GM19395 (cell line): ENCODE data around the gene POFUT2.
"Not testable (repeated sequence)": the region's sequence is repeated elsewhere in the genome, so short reads cannot be mapped to it uniquely, and the experiment has no call there.

ENCODE experiments used
- ATAC-seq: cut with Tn5 transposase; IDR thresholded peaks from one replicate; pipeline ENCODE4 v1.9.1; 2021; ENCODE audit warnings: mild to moderate bottlenecking, moderate library complexity; ENCODE audit not compliant: unreplicated experiment

The POFUT2 gene

GRCh38 chr21:45326169-45326851 is 38.6 kb upstream of the POFUT2 start:
- ATAC-seq, result no peak

DNA sequence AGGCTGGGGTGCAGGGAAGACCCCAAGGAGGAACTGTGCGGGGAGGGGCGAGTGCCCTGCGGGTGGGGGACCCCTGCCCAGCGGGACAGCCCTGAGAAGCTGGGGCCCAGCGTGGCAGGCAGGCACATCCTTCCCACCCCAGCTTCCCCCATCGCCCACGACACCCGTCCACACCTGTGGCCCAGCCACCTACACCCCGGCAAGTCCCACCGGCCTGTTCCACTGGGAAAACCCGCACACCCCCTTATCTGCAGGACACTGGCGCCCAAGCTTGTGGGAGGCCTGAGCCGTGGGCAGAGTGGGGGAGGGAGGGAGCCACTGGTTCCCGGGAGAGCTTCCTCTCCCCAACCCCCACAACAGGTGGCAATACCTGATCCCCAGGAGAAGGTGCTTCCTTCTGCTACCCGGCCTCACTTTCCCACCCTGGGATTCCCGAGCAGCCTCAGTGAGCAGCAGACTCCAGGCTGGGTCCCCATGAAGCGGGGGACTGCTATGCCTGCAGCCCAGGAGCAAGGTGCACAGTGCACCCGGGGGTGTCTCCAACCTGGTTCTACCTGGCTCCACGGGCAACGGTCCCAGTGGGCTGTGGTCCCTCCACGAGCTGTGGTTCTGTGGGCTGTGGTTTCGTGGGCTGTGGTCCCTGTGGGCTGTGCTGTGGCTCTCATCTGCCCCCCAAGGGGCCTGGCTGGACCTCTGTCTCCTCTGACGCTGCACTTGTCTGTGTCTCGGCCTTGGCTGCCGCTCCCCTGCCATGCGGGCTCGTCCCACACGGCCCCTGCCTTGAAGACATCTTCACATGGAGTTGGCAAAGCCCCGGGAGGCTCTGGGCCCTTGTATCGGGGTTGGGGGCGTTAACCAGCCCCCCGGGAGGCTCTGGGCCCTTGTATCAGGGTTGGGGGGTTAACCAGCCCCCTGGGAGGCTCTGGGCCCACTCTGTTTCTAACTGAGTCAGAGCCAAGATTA is 37.8 kb upstream of the POFUT2 start:
- ATAC-seq, result no peak

GRCh38 chr21:45324489-45325205 is 37.0 kb upstream of the POFUT2 start:
- ATAC-seq, result no peak

- ATAC-seq, result no peak
Measured at GRCh38 chr21:45323487-45324311, 36.0 kb upstream of the POFUT2 start.

GRCh38 chr21:45322960-45323461 is 35.3 kb upstream of the POFUT2 start:
- no peak for ATAC-seq

DNA sequence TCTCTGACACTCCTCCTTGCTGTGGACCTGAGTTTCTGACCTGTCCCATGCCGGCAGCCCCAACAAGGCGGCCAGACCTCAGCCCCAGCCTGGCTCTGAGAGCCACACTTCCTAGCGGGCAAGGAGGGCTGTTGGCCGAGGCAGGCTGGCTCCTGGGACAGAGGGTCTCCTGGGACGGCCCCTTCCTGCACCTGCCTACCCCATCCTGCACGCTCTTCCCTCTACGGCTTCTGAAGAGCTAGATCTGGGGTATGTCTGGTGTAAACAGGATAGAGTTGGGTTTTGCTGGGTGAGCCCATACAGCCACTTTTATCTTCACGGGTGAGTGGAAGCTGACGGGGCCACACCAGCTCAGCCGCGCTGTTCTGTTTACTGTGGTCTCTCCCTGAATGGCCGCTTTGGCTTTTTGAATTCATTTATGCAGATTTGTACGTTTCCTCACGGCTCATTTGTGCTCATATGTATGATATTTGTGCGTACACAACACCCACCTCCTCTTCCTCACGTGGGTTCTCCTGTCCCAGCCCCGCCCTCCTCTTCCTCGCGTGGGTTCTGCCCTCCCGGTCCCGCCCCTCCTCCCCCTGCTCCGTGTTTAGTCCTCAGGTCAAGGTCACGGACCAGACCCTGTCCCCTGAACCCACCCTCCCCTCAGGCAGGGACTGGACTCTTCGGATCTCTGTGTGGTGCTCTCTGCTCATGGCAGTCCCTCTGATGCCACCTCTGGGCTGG is 34.7 kb upstream of the POFUT2 start:
- no peak for ATAC-seq

- ATAC-seq, result no peak
Measured at GRCh38 chr21:45320261-45321025, 32.7 kb upstream of the POFUT2 start.

DNA sequence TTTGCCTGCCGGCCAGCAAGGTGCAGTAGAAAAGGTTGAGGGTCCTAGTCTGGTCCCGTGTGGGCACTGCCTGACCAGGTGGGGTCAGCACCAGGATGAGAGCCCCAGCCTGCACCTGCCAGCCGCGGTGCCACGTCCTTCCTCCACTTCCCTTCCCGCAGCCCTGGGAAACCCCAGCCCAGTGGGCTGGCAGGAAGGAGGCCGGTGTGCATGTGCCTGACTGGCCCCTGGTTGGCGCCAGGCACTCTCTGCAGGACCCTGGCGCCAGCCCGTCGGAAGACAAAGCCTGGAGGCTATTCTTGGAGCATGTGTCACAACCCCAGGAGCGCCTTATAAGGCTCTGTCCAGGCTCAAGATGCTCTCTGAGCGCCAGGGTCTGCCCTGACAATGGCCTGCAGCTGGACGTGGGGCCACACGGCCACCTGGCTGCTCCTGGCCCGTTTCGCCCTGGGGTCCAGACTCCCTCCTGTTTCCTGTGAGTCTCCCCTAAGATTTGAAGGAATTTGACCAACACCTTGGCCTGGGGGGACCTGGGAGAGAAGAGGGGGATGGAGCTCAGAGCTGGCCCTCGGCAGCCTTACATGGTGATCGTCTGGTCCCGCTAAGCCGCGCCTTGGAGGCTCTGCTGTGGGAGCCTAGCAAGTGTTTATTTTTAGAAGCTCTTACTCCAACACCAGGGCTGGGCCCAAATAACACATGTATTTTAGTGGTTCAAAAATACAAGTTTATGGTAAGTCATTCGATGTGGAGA is 31.9 kb upstream of the POFUT2 start:
- no peak for ATAC-seq

DNA sequence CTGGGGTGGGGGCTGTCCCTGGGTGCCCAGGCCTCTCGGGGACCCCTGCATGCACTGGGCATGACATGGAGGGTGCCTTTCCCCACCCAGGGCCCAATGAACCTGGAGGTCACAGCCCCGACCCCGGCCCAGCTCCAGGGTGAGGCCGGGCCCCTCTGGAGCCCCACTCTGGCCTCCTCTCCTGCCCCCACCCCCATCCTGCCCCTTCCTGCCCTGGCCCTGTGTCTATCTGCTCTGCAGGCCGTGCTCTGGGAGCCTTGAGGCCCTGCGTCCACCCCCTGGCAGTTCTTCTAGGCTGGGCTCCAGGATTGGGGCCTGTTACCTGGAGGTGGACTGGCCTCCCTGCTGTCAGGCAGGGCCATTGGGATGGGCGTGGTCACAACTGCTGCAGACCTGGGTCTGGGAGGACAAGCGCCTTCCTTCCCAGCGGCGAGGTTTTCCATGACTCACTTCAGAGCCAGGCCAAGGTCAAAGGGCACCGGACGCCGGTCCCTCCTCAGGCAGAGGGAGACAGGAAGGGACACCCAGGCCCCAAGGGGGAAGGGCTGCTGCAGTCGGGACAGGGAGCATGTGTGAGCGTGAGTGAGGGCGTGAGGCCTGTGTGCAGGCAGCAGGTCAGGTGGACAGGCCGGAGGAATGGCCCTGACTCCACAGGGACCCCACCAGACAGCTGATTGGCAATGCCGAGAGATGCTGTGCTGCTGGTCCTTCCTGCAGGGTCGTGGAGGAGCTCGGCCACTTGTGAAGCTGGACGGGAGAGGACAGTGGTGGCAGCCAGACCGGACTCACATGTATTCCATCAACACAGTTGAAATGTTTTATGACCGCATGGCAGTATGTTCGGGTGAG is 31.1 kb upstream of the POFUT2 start:
- no peak for ATAC-seq

GRCh38 chr21:45318146-45318555 is 30.5 kb upstream of the POFUT2 start:
- no peak for ATAC-seq

GRCh38 chr21:45317398-45318145 is 29.9 kb upstream of the POFUT2 start:
- ATAC-seq, result no peak

GRCh38 chr21:45316871-45317397 is 29.2 kb upstream of the POFUT2 start:
- no peak for ATAC-seq

- ATAC-seq, result not testable (repeated sequence)
Measured at GRCh38 chr21:45315676-45316470, 28.2 kb upstream of the POFUT2 start.

GRCh38 chr21:45313682-45314081 is 26.0 kb upstream of the POFUT2 start:
- ATAC-seq, result no peak

DNA sequence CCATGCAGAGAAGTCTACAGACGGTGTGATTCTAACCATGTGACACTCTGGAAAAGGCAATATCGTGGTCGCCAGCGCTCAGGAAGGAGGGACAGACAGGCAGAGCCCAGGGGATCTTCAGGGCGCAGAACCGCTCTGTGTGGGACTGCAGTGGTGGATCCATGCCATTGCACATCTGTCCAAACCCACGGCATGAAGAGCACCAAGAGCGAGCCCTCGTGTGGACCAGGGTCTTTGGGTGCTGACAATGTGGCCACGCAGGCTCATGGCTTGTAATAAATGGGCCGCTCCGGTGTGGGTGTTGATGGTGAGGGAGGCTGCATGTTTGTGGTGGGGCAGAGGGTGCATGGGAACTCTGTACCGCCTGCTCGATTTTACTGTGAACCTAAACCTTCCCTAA is 25.3 kb upstream of the POFUT2 start:
- no peak for ATAC-seq

GRCh38 chr21:45312296-45312695 is 24.6 kb upstream of the POFUT2 start:
- ATAC-seq, result no peak
